ENCODE measurements around the gene GRM7. TPM values are rescaled to one million over a fixed set of nuclear protein-coding genes. Genes with fewer than 3 reads are reported as not detected.

The GRM7 gene
- total and polyA plus RNA-seq, 4 donors: 0.08 to 0.33 TPM; not detected in 2

DNA sequence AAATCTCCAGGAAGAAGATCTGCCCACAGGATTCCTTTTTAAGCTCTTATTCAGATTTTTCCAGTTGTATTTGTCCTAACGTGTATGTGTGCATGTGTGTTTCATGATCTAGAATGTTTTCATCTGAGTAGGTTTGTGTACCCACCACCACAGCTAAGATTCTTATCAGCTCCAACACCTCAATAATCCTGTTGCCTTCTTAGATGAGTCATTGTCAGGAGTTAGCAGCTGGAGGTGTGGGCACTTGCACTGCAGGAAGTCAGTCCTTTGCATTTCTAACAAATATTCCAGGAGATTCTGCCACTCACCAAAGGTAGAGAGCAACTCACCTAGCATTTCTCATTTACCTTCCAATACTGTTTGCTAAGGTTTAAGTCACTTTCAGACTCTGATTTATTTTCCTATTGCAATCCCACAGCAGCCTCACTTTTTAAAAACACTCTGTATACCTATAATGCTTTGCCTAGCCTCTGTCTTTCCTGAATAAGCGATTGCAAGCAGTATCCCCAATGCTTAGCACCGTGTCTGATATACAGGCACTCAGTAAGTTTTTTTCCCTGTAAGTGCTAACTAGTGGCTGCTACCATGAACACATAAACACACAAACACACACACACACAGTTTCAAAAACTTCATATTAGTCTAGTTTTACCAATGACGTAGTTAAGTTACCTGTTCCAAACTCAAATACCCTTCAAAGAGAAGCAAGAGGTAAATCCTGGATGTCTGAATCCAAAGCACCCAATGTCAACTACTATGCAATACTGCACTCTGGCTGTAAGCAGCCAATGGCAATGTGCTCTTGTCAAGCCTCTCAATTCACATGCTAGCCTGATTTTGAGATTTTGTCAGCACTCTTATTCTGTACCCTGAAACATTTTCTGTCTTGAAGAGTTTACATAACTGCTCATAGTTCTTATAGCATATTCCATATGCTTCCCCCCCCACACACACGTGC is 927.2 kb downstream of the GRM7 start:
- H3K27me3 ChIP-seq (ENCODE audit: control insufficient read depth in 4 of 4, insufficient read depth in 4 of 4, low read length in 3 of 4): no peaks in the 10 kb centered on the region
- no peak overlapping the region for H3K4me3 ChIP-seq (ENCODE audit: low read depth in 1 of 3, low read length in 3 of 3)
- H3K36me3 ChIP-seq (ENCODE audit: control insufficient read depth in 4 of 4, insufficient read depth in 3 of 4, low read depth in 1 of 4, low read length in 3 of 4): no peaks in the 10 kb centered on the region
- WGBS: 58% methylated on average over 5 of the region's 5 CpGs
- H3K9me3 ChIP-seq (ENCODE audit: control insufficient read depth in 4 of 4, low read length in 3 of 4): no peaks in the 10 kb centered on the region
- TF ChIP-seq, protein P1, sequence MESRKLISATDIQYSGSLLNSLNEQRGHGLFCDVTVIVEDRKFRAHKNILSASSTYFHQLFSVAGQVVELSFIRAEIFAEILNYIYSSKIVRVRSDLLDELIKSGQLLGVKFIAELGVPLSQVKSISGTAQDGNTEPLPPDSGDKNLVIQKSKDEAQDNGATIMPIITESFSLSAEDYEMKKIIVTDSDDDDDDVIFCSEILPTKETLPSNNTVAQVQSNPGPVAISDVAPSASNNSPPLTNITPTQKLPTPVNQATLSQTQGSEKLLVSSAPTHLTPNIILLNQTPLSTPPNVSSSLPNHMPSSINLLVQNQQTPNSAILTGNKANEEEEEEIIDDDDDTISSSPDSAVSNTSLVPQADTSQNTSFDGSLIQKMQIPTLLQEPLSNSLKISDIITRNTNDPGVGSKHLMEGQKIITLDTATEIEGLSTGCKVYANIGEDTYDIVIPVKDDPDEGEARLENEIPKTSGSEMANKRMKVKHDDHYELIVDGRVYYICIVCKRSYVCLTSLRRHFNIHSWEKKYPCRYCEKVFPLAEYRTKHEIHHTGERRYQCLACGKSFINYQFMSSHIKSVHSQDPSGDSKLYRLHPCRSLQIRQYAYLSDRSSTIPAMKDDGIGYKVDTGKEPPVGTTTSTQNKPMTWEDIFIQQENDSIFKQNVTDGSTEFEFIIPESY (IDR thresholded peaks at IDR 0.05): no peak
- no peak for TF ChIP-seq GABPA (IDR thresholded peaks at IDR 0.05 in 1 of 2, conservative IDR thresholded peaks at IDR 0.05 in 1 of 2)
- TF ChIP-seq MAX (IDR thresholded peaks at IDR 0.05): no peak
- TF ChIP-seq YY1 (IDR thresholded peaks at IDR 0.05): no peak
- TF ChIP-seq, protein P2, sequence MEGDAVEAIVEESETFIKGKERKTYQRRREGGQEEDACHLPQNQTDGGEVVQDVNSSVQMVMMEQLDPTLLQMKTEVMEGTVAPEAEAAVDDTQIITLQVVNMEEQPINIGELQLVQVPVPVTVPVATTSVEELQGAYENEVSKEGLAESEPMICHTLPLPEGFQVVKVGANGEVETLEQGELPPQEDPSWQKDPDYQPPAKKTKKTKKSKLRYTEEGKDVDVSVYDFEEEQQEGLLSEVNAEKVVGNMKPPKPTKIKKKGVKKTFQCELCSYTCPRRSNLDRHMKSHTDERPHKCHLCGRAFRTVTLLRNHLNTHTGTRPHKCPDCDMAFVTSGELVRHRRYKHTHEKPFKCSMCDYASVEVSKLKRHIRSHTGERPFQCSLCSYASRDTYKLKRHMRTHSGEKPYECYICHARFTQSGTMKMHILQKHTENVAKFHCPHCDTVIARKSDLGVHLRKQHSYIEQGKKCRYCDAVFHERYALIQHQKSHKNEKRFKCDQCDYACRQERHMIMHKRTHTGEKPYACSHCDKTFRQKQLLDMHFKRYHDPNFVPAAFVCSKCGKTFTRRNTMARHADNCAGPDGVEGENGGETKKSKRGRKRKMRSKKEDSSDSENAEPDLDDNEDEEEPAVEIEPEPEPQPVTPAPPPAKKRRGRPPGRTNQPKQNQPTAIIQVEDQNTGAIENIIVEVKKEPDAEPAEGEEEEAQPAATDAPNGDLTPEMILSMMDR (IDR thresholded peaks at IDR 0.05; ENCODE audit: low read depth, low read length, missing input control): peak; percentile 39
- TF ChIP-seq RAD21 (IDR thresholded peaks at IDR 0.05): peak; percentile 79 to 83
- H3K9ac ChIP-seq (ENCODE audit: low read depth in 1 of 2, low read length in 2 of 2): no peak overlapping the region
- H3K4me1 ChIP-seq (ENCODE audit: control insufficient read depth in 4 of 4, insufficient read depth in 4 of 4, low read length in 3 of 4): no peaks in the 10 kb centered on the region
- DNase-seq (ENCODE audit: low spot score): no peak
- no peak overlapping the region for H3K27ac ChIP-seq (ENCODE audit: low read depth in 1 of 2, low read length in 2 of 2)

GRCh38 chr3:7788881-7789280 is 928.0 kb downstream of the GRM7 start:
- TF ChIP-seq HNF4A (conservative IDR thresholded peaks at IDR 0.05) (no peak), FOXA1 (IDR thresholded peaks at IDR 0.05) (no peak), MAX (IDR thresholded peaks at IDR 0.05) (no peak), RXRA (IDR thresholded peaks at IDR 0.05) (no peak), GABPA (IDR thresholded peaks at IDR 0.05 in 1 of 2, conservative IDR thresholded peaks at IDR 0.05 in 1 of 2) (no peak), SP1 (IDR thresholded peaks at IDR 0.05) (no peak), FOXA2 (IDR thresholded peaks at IDR 0.05) (no peak), NR2F2 (IDR thresholded peaks at IDR 0.05) (no peak)
- TF ChIP-seq, protein P2 (IDR thresholded peaks at IDR 0.05; ENCODE audit: low read depth, low read length, missing input control): no peak
- TF ChIP-seq, protein P1 (IDR thresholded peaks at IDR 0.05): no peak
- WGBS: 59% methylated on average over 1 of the region's 1 CpG
- DNase-seq (ENCODE audit: low spot score): no peak

More at GRCh38 chr3:7788881-7789280, 928.0 kb downstream of the GRM7 start:
- Histone ChIP-seq H3K36me3 (ENCODE audit: control insufficient read depth in 4 of 4, insufficient read depth in 3 of 4, low read depth in 1 of 4, low read length in 3 of 4) (no peaks in the 10 kb centered on the region), H3K4me3 (ENCODE audit: low read depth in 1 of 3, low read length in 3 of 3) (no peak overlapping the region), H3K4me1 (ENCODE audit: control insufficient read depth in 4 of 4, insufficient read depth in 4 of 4, low read length in 3 of 4) (no peaks in the 10 kb centered on the region), H3K9me3 (ENCODE audit: control insufficient read depth in 4 of 4, low read length in 3 of 4) (no peaks in the 10 kb centered on the region), H3K27ac (ENCODE audit: low read depth in 1 of 2, low read length in 2 of 2) (no peak overlapping the region), H3K27me3 (ENCODE audit: control insufficient read depth in 4 of 4, insufficient read depth in 4 of 4, low read length in 3 of 4) (no peaks in the 10 kb centered on the region), H3K9ac (ENCODE audit: low read depth in 1 of 2, low read length in 2 of 2) (no peak overlapping the region)

Data from liver (tissue), 9 donors.